H1 (cell line): ENCODE results near the gene RXRA. TPM values are rescaled to one million over a fixed set of nuclear protein-coding genes. Genes with fewer than 3 reads are reported as not detected.

ENCODE experiments used
- CTCF ChIA-PET: fragments of 300-600 bp; sonication (Branson Sonifier 250); formaldehyde crosslinking; loops from one replicate; lab custom pipeline; 2021; ENCODE audit not compliant: partially characterized antibody; lab: Charles Lee
- POLR2A ChIA-PET: fragments of 300-600 bp; sonication (Branson Sonifier 250); formaldehyde crosslinking; loops from one replicate; lab custom pipeline; 2021; ENCODE audit warnings: inconsistent platforms; ENCODE audit not compliant: partially characterized antibody; lab: Charles Lee
- DNase-seq, 2 experiments: peaks; one replicate each; pipeline versions ENCODE4 v3.0.0 to v3.0.0-alpha.2; 2010 to 2022; ENCODE audit warnings: low spot score in 2 of 2, low read depth in 1 of 2, mixed read lengths in 1 of 2
- FAIRE-seq: peaks from 2 replicates; lab custom pipeline; 2011; peaks lifted over from hg19 to GRCh38; lab: Jason Lieb, UNC
- H2AFZ ChIP-seq: 2 replicates; pipeline ENCODE4 v1.8.1; 2012; ENCODE audit warnings: low read length, inconsistent platforms
- H2AK5ac ChIP-seq: 2 replicates; pipeline ENCODE4 v1.6.1; 2013; ENCODE audit warnings: low read depth, low read length
- H2BK120ac ChIP-seq: replicated peaks from 2 replicates; pipeline ENCODE3; 2013; ENCODE audit warnings: low read depth, low read length, inconsistent platforms
- H2BK12ac ChIP-seq: 2 replicates; pipeline ENCODE4 v1.6.1; 2013; ENCODE audit warnings: low read depth, low read length
- H2BK15ac ChIP-seq: 2 replicates; pipeline ENCODE4 v1.6.1; 2013; ENCODE audit warnings: low read length
- H2BK20ac ChIP-seq: 2 replicates; pipeline ENCODE4 v1.6.1; 2013; ENCODE audit warnings: low read length
- H2BK5ac ChIP-seq: 2 replicates; pipeline ENCODE4 v1.6.1; 2013; ENCODE audit warnings: low read depth, low read length
- H3K14ac ChIP-seq: 2 replicates; pipeline ENCODE4 v1.6.1; 2013; ENCODE audit warnings: inconsistent platforms; ENCODE audit not compliant: insufficient read length
- H3K18ac ChIP-seq: 2 replicates; pipeline ENCODE4 v1.6.1; 2013; ENCODE audit warnings: low read length; ENCODE audit errors: extremely low read depth
- H3K23ac ChIP-seq: 2 replicates; pipeline ENCODE4 v1.6.1; 2013; ENCODE audit warnings: inconsistent platforms; ENCODE audit not compliant: insufficient read length
- H3K23me2 ChIP-seq: 2 replicates; pipeline ENCODE4 v1.6.1; 2013; ENCODE audit warnings: low read depth, low read length
- H3K27ac ChIP-seq: 2 replicates; pipeline ENCODE4 v1.6.1; 2011; ENCODE audit warnings: low read depth, low read length, inconsistent platforms
- H3K27me3 ChIP-seq, 4 experiments: replicated peaks in 1 of 4; 1 replicate in 1 of 4; 2 replicates in 3 of 4; pipeline versions ENCODE4 v1.6.1 to v1.8.1; 2011 to 2013; ENCODE audit warnings: low read length in 3 of 4, mild to moderate bottlenecking in 3 of 4, inconsistent platforms in 2 of 4, mixed read lengths in 2 of 4, moderate library complexity in 1 of 4; ENCODE audit not compliant: control insufficient read depth in 3 of 4, insufficient read depth in 3 of 4; ENCODE audit errors: extremely low read depth in 1 of 4
- H3K36me3 ChIP-seq, 4 experiments: 2 replicates each; pipeline versions ENCODE4 v1.6.1 to v1.8.1; 2011 to 2013; ENCODE audit warnings: mild to moderate bottlenecking in 4 of 4, low read length in 3 of 4, moderate library complexity in 2 of 4, control low read depth in 1 of 4, inconsistent platforms in 1 of 4; ENCODE audit not compliant: insufficient read depth in 4 of 4, control insufficient read depth in 2 of 4
- H3K4ac ChIP-seq: replicated peaks from 2 replicates; pipeline ENCODE3; 2013; ENCODE audit warnings: low read length, low read depth, mixed read lengths, inconsistent platforms; ENCODE audit not compliant: insufficient read length
- H3K4me1 ChIP-seq, 4 experiments: replicated peaks in 1 of 4; 1 replicate in 1 of 4; 2 replicates in 3 of 4; pipeline versions ENCODE4 v1.6.1 to v1.8.1; 2011 to 2013; ENCODE audit warnings: low read length in 3 of 4, inconsistent platforms in 2 of 4, mixed read lengths in 1 of 4; ENCODE audit not compliant: insufficient read depth in 4 of 4, control insufficient read depth in 3 of 4
- H3K4me2 ChIP-seq, 2 experiments: 2 replicates each; pipeline versions ENCODE4 v1.6.1 to v1.8.1; 2011 to 2013; ENCODE audit warnings: low read depth in 2 of 2, low read length in 2 of 2, control low read depth in 1 of 2, inconsistent platforms in 1 of 2, mild to moderate bottlenecking in 1 of 2; ENCODE audit not compliant: insufficient read depth in 1 of 2
- H3K4me3 ChIP-seq, 4 experiments: fragments of 200-600, 300-600 bp in 1 of 4; sonication (generic), shearing (Covaris generic), sonication (Bioruptor Twin) in 1 of 4; 2 replicates each; pipeline versions ENCODE4 v1.5.1 to v1.8.1; 2011 to 2016; ENCODE audit warnings: low read length in 4 of 4, low read depth in 3 of 4, control low read depth in 2 of 4, inconsistent platforms in 2 of 4, mild to moderate bottlenecking in 2 of 4, mixed read lengths in 1 of 4, moderate library complexity in 1 of 4; ENCODE audit not compliant: insufficient read depth in 2 of 4; ENCODE audit errors: extremely low read depth in 1 of 4
- H3K56ac ChIP-seq: replicated peaks from 2 replicates; pipeline ENCODE3; 2013; ENCODE audit warnings: low read depth, mild to moderate bottlenecking, mixed read lengths, low read length, inconsistent platforms; ENCODE audit not compliant: insufficient read length
- H3K79me1 ChIP-seq: 2 replicates; pipeline ENCODE4 v1.6.1; 2013; ENCODE audit warnings: low read depth, low read length, control low read depth
- H3K79me2 ChIP-seq, 2 experiments: 2 replicates each; pipeline versions ENCODE4 v1.6.1 to v1.8.1; 2012 to 2013; ENCODE audit warnings: low read length in 2 of 2, mild to moderate bottlenecking in 2 of 2, inconsistent platforms in 1 of 2; ENCODE audit not compliant: insufficient read depth in 2 of 2, control insufficient read depth in 1 of 2
- H3K9ac ChIP-seq, 4 experiments: replicated peaks in 1 of 4; 1 replicate in 1 of 4; 2 replicates in 3 of 4; pipeline versions ENCODE4 v1.6.1 to v1.8.1; 2011 to 2013; ENCODE audit warnings: low read depth in 3 of 4, low read length in 3 of 4, control low read depth in 2 of 4, mild to moderate bottlenecking in 2 of 4, moderate library complexity in 2 of 4, inconsistent platforms in 1 of 4; ENCODE audit errors: extremely low read depth in 1 of 4
- H3K9me3 ChIP-seq, 2 experiments: 2 replicates each; pipeline versions ENCODE4 v1.6.1 to v1.8.1; 2012 to 2013; ENCODE audit warnings: mild to moderate bottlenecking in 2 of 2, moderate library complexity in 2 of 2, control low read depth in 1 of 2, inconsistent platforms in 1 of 2, low read depth in 1 of 2, low read length in 1 of 2, mixed read lengths in 1 of 2; ENCODE audit not compliant: insufficient read depth in 2 of 2
- H4K20me1 ChIP-seq, 2 experiments: replicated peaks in 1 of 2; 2 replicates each; pipeline versions ENCODE3 to v1.8.1; 2011 to 2013; ENCODE audit warnings: inconsistent platforms in 2 of 2, low read length in 2 of 2, mild to moderate bottlenecking in 1 of 2; ENCODE audit not compliant: insufficient read depth in 2 of 2, control insufficient read depth in 1 of 2
- H4K5ac ChIP-seq: 2 replicates; pipeline ENCODE4 v1.6.1; 2013; ENCODE audit warnings: low read length, low read depth, mixed read lengths, inconsistent platforms; ENCODE audit not compliant: insufficient read length
- H4K8ac ChIP-seq: 2 replicates; pipeline ENCODE4 v1.8.0; 2013; ENCODE audit warnings: mild to moderate bottlenecking, moderate library complexity, low read length, inconsistent platforms; ENCODE audit not compliant: insufficient read depth; ENCODE audit errors: extremely low read depth
- H4K91ac ChIP-seq: replicated peaks from 2 replicates; pipeline ENCODE3; 2013; ENCODE audit warnings: low read length, mixed read lengths, inconsistent platforms; ENCODE audit not compliant: insufficient read length
- ASH2L ChIP-seq: fragments of 200-600, 300-600 bp; sonication (generic); IDR thresholded peaks from one replicate; pipeline ENCODE4 v1.7.1; 2017; ENCODE audit warnings: low read length
- BACH1 ChIP-seq: IDR thresholded peaks from 2 replicates; pipeline ENCODE4 v1.6.1; 2012; ENCODE audit warnings: low read length, improper control_type of control experiment
- BCL11A ChIP-seq, 2 experiments: IDR thresholded peaks; one replicate each; pipeline ENCODE4 v1.6.1; 2011; ENCODE audit warnings: low read depth in 2 of 2, low read length in 2 of 2, mild to moderate bottlenecking in 2 of 2
- CBX5 ChIP-seq: fragments of 300-800, 300-1000 bp; sonication (generic); IDR thresholded peaks from 2 replicates; pipeline ENCODE4 v1.7.1; 2016; ENCODE audit warnings: antibody characterized with exemption, low read length, low read depth
- HDAC2 ChIP-seq, 2 experiments: fragments of 300-600 bp in 1 of 2; sonication (generic) in 1 of 2; IDR thresholded peaks; 2 replicates each; pipeline ENCODE4 v1.6.1; 2011 to 2012; ENCODE audit warnings: low read depth in 2 of 2, low read length in 2 of 2, mild to moderate bottlenecking in 2 of 2, moderate library complexity in 2 of 2, borderline replicate concordance in 1 of 2, inconsistent platforms in 1 of 2
- JUN ChIP-seq: IDR thresholded peaks from 2 replicates; pipeline ENCODE4 v1.6.1; 2011; ENCODE audit warnings: low read depth, mild to moderate bottlenecking, improper control_type of control experiment, low read length
- PHF8 ChIP-seq: fragments of 200-600 bp; sonication (generic); conservative IDR thresholded peaks from 2 replicates; pipeline ENCODE4 v1.7.1; 2012; ENCODE audit warnings: low read depth, mild to moderate bottlenecking, inconsistent platforms, low read length, moderate library complexity
- SIN3A ChIP-seq, 2 experiments: IDR thresholded peaks in 1 of 2; conservative IDR thresholded peaks in 1 of 2; 2 replicates each; pipeline ENCODE4 v1.6.1; 2011 to 2012; ENCODE audit warnings: low read length in 2 of 2, improper control_type of control experiment in 1 of 2, low read depth in 1 of 2, mild to moderate bottlenecking in 1 of 2
- SP1 ChIP-seq: IDR thresholded peaks from 2 replicates; pipeline ENCODE4 v1.6.1; 2011; ENCODE audit warnings: low read depth, low read length
- SRF ChIP-seq: IDR thresholded peaks from 2 replicates; pipeline ENCODE4 v1.6.1; 2011; ENCODE audit warnings: mild to moderate bottlenecking, low read depth, low read length, moderate library complexity
- YY1 ChIP-seq: IDR thresholded peaks from 2 replicates; pipeline ENCODE4 v1.6.1; 2011; ENCODE audit warnings: low read depth, mild to moderate bottlenecking, low read length
- WGBS, 2 experiments: shearing (Covaris generic) in 1 of 2; methylation state at CpG; one replicate each; pipeline versions ENCODE4 v1.1.6 to v1.1.7; 2013 to 2015; ENCODE audit warnings: low lambda C conversion rate in 2 of 2, mixed read lengths in 2 of 2, inconsistent platforms in 1 of 2, low coverage in 1 of 2, missing lambda C conversion rate in 1 of 2; ENCODE audit not compliant: insufficient replicate concordance in 2 of 2, insufficient coverage in 1 of 2, insufficient read length in 1 of 2; ENCODE audit errors: extremely low coverage in 1 of 2, missing lambda C conversion rate in 1 of 2; 5-methylcytosine and 5-hydroxymethylcytosine counted together
- polyA plus RNA-seq, 7 experiments: library from polyadenylated mRNA; depleted of rRNA in 3 of 7; stranded (reverse) in 5 of 7; unstranded in 2 of 7; fragments of >200 nt in 5 of 7; fragments of 200-250 nt in 2 of 7; gene quantifications; 1 replicate in 5 of 7; 2 replicates in 1 of 7; 4 replicates in 1 of 7; pipeline versions ENCODE4 v1.2.1 to v1.2.3, GENCODE V29; 2011 to 2013; ENCODE audit warnings: missing spikeins in 2 of 7, mixed read lengths in 2 of 7
- total RNA-seq: library from RNA; stranded (reverse); fragmentation: NEBNext Ultra II Directional; extraction: Animal tissue kit (Norgen Biotek cat#: 25700); gene quantifications from 2 replicates; pipeline ENCODE4 v1.2.1, GENCODE V29; 2021
- TF ChIP-seq, protein P1 (sequence below): IDR thresholded peaks from 2 replicates; pipeline ENCODE4 v1.6.1; 2011; ENCODE audit warnings: low read depth, mild to moderate bottlenecking, low read length; ENCODE audit not compliant: insufficient read depth
- TF ChIP-seq, protein P2 (sequence below): IDR thresholded peaks from 2 replicates; pipeline ENCODE4 v1.6.1; 2012; ENCODE audit warnings: inconsistent platforms

The RXRA gene
- total and polyA plus RNA-seq, 2 of the 8 experiments (the other 6 are each of a cell fraction or from before 2014, with no cell fraction given) = 9.8 to 29.4 TPM

DNA sequence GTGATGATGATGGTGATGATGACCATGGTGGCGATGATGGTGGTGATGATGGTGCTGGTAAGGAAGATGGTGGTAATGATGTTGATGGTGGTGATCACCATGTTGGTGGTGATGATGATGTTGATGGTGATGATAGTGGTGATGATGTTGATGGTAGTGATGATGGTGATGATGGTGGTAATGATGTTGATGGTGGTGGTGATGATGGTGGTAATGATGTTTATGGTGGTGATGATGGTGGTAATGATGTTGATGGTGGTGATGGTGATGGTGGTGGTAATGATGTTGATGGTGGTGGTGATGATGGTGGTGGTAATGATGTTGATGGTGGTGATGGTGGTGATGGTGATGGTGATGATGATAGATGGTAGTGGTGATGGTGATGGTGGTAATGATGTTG lies 20.7 kb upstream of the RXRA start:
- DNase-seq (no peak), FAIRE-seq (no peak)
- peaks cover 8% of the 10 kb centered on the region; the same call in 1 of the 2 replicates for H3K23me2 ChIP-seq
- CTCF ChIA-PET = interaction anchor here (0.9 to 1.2 kb wide), 5 partner anchors 13 to 135 kb away, joined by 3 to 4 read pairs (median 3); no protein-coding TSS in a partner anchor
- no peak overlapping the region for H3K14ac ChIP-seq
- H3K27me3 ChIP-seq = no peaks in the 10 kb centered on the region
- H2BK15ac ChIP-seq = no peak overlapping the region
- POLR2A ChIA-PET = no interaction called here
- H3K18ac ChIP-seq = no peak overlapping the region
- H3K4me1 ChIP-seq = no peaks in the 10 kb centered on the region
- H3K36me3 ChIP-seq = no peaks in the 10 kb centered on the region
- H4K5ac ChIP-seq = no peak overlapping the region
- H2BK5ac ChIP-seq = no peak overlapping the region
- H4K20me1 ChIP-seq = peaks cover 0 to 9% of the 10 kb centered on the region in 2 experiments
- no peak overlapping the region for H2AFZ ChIP-seq
- no peak overlapping the region for H3K4me2 ChIP-seq
- H2AK5ac ChIP-seq = peak overlapping the region; percentile 65; the same call in 1 of the 2 replicates
- no peak overlapping the region for H3K23ac ChIP-seq
- peak overlapping the region; percentile 74 for H4K91ac ChIP-seq
- H3K4me3 ChIP-seq = no peak overlapping the region
- peak overlapping the region; percentile 33 for H2BK120ac ChIP-seq
- WGBS, 2 experiments = 86% methylated on average over 1 of the region's 1 CpG; no CpG with 5 or more reads in 1 of the 2 experiments
- no peak overlapping the region for H3K27ac ChIP-seq
- no peak overlapping the region for H3K9ac ChIP-seq
- no peaks in the 10 kb centered on the region; a peak in 1 of 4 replicates for H3K79me2 ChIP-seq
- no peak overlapping the region; the same call in 1 of the 2 replicates for H4K8ac ChIP-seq
- peaks cover 0 to 3% of the 10 kb centered on the region in 2 experiments; a peak in 1 of 4 replicates for H3K9me3 ChIP-seq
- no peak overlapping the region for H2BK20ac ChIP-seq
- H2BK12ac ChIP-seq = no peak overlapping the region; the same call in 1 of the 2 replicates
- no peak overlapping the region for H3K4ac ChIP-seq
- no peaks in the 10 kb centered on the region for H3K79me1 ChIP-seq
- peak overlapping the region; percentile 100 for H3K56ac ChIP-seq
- TF ChIP-seq, protein P1, sequence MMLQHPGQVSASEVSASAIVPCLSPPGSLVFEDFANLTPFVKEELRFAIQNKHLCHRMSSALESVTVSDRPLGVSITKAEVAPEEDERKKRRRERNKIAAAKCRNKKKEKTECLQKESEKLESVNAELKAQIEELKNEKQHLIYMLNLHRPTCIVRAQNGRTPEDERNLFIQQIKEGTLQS = no peak
- TF ChIP-seq, protein P2, sequence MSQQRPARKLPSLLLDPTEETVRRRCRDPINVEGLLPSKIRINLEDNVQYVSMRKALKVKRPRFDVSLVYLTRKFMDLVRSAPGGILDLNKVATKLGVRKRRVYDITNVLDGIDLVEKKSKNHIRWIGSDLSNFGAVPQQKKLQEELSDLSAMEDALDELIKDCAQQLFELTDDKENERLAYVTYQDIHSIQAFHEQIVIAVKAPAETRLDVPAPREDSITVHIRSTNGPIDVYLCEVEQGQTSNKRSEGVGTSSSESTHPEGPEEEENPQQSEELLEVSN = no peak
- no peak for TF ChIP-seq SIN3A (conservative IDR thresholded peaks at IDR 0.05 in 1 of 2, IDR thresholded peaks at IDR 0.05 in 1 of 2; ENCODE audit: low read depth in 1 of 2, low read length in 2 of 2)
- no peak for TF ChIP-seq BACH1
- TF ChIP-seq SRF = no peak
- TF ChIP-seq ASH2L = no peak
- no peak for TF ChIP-seq PHF8
- TF ChIP-seq CBX5 = no peak
- no peak for TF ChIP-seq BCL11A (IDR thresholded peaks at IDR 0.05; ENCODE audit: low read depth in 2 of 2, low read length in 2 of 2)
- TF ChIP-seq SP1 = no peak
- TF ChIP-seq YY1 = no peak
- no peak for TF ChIP-seq HDAC2 (IDR thresholded peaks at IDR 0.05; ENCODE audit: borderline replicate concordance in 1 of 2, low read depth in 2 of 2, low read length in 2 of 2)
- no peak for TF ChIP-seq JUN
